ENCODE results near the gene OR7E24.
"Not testable (repeated sequence)": the region's sequence is repeated elsewhere in the genome, so short reads cannot be mapped to it uniquely, and the experiment has no call there.

OR7E24 gene

GRCh38 chr19:9250630-9251029 lies at the start of gene OR7E24:
TSS of gene OR7E24 (plus strand) at chr19:9250930. CDS start at chr19:9251044, 114 bp downstream.
- no peak for DNase-seq

GRCh38 chr19:9205501-9206113 lies 45.1 kb upstream of the OR7E24 start:
- DNase-seq = peak; percentile 27

- no peak for DNase-seq
These were observed 31.2 kb upstream of the OR7E24 start, which contains the start of gene OR7D4 for GRCh38 chr19:9219489-9219888. TSS of gene OR7D4 (minus strand) at chr19:9219589. CDS start at chr19:9214837, 4,752 bp downstream.

DNA sequence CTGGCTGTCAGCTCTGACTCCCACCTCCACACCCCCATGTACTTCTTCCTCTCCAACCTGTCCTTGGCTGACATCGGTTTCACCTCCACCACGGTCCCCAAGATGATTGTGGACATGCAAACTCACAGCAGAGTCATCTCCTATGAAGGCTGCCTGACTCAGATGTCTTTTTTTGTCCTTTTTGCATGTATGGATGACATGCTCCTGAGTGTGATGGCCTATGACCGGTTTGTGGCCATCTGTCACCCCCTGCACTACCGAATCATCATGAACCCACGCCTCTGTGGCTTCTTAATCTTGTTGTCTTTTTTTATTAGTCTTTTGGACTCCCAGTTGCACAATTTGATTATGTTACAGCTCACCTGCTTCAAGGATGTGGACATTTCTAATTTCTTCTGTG lies 506 bp downstream of the OR7E24 start:
- no peak for DNase-seq

GRCh38 chr19:9283485-9283884 lies 32.8 kb downstream of the OR7E24 start:
- not testable (repeated sequence) for DNase-seq

- no peak for DNase-seq
These were observed 38.6 kb downstream of the OR7E24 start for GRCh38 chr19:9289231-9289884.

DNA sequence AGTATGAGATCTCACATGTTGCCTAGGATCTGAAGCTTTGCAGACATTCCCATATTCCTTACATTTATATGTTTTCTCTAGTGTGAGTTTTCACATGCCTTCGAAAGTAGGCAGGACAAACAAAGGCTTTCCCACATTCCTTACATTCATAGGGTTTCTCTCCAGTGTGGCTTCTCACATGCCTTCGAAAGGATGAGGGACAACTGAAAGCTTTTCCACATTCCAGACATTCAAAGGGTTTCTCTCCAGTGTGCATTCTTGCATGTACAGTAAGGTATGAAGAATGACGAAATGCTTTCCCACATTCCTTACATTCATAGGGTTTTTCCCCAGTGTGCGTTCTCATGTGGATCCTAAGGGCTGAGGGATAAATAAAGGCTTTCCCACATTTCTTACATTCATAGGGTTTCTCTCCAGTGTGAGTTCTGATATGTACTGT lies 44.7 kb downstream of the OR7E24 start:
- DNase-seq = no peak

GRCh38 chr19:9296336-9296735 lies 45.6 kb downstream of the OR7E24 start:
- DNase-seq = peak; percentile 32

Measured in NCI-H226 (cell line).